ENCODE data around the gene PLCB2.

The PLCB2 gene

DNA sequence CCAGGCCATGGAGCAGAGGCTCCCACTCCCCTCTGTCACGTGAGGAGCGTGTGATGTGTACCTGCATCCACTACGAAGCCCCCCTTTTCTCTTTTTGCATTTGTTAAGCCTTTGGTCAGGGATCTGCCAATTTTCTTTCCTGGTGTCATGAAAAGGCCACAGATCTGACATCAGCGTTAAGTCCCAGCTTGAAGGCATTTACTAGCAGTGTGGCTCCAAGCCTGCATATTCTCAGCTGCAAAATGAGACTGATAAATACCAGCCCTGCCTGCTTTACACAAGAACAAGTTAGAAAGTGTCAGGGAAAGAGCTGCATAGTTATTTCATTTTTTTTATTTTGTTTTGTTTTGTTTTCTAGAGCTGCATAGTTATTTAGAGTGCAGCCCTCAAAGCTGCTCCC lies 22.6 kb downstream of the PLCB2 start:
- no peak overlapping the region for H3K4me3 ChIP-seq (ENCODE audit: low read length)
- DNase-seq (ENCODE audit: low read depth): peak; percentile 41
- TF ChIP-seq, protein P1, sequence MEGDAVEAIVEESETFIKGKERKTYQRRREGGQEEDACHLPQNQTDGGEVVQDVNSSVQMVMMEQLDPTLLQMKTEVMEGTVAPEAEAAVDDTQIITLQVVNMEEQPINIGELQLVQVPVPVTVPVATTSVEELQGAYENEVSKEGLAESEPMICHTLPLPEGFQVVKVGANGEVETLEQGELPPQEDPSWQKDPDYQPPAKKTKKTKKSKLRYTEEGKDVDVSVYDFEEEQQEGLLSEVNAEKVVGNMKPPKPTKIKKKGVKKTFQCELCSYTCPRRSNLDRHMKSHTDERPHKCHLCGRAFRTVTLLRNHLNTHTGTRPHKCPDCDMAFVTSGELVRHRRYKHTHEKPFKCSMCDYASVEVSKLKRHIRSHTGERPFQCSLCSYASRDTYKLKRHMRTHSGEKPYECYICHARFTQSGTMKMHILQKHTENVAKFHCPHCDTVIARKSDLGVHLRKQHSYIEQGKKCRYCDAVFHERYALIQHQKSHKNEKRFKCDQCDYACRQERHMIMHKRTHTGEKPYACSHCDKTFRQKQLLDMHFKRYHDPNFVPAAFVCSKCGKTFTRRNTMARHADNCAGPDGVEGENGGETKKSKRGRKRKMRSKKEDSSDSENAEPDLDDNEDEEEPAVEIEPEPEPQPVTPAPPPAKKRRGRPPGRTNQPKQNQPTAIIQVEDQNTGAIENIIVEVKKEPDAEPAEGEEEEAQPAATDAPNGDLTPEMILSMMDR (conservative IDR thresholded peaks at IDR 0.05; ENCODE audit: low read depth, low read length): no peak

DNA sequence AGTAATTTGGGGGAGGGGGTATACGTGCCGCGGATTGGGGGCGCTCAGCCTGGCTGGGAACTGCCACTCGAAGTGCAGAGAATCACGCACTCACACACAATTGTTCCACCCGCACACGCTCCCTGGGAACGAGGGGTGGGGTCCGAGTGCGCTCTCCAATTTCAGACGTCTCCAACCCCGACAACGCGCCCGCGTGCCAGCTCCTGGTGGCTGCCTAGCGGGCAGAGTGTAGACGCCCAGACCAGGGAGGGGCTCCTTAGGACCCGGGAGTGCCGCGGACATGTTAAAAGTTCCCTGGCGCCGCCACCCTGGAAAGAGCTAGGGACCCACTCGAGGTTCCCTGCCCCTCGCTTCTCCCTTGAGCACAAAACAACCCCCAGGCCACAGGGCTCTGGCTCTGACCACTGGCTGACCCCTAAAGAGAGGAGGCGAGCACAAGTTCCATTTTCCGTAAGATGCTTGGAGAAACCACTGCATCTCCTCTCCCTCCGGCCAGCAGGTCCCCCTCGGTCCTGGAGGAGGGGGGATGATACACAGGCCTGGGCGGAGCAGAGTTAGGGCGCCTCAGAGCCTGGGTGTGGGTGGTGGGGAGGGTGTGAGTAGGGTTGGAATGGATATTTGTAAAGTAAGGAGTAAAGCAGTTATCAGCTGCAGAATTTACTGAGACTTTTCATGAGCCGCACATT lies 24.0 kb downstream of the PLCB2 start:
- DNase-seq (ENCODE audit: low read depth): no peak
- H3K4me3 ChIP-seq (ENCODE audit: low read length): no peak overlapping the region
- TF ChIP-seq, protein P1 (conservative IDR thresholded peaks at IDR 0.05; ENCODE audit: low read depth, low read length): no peak

DNA sequence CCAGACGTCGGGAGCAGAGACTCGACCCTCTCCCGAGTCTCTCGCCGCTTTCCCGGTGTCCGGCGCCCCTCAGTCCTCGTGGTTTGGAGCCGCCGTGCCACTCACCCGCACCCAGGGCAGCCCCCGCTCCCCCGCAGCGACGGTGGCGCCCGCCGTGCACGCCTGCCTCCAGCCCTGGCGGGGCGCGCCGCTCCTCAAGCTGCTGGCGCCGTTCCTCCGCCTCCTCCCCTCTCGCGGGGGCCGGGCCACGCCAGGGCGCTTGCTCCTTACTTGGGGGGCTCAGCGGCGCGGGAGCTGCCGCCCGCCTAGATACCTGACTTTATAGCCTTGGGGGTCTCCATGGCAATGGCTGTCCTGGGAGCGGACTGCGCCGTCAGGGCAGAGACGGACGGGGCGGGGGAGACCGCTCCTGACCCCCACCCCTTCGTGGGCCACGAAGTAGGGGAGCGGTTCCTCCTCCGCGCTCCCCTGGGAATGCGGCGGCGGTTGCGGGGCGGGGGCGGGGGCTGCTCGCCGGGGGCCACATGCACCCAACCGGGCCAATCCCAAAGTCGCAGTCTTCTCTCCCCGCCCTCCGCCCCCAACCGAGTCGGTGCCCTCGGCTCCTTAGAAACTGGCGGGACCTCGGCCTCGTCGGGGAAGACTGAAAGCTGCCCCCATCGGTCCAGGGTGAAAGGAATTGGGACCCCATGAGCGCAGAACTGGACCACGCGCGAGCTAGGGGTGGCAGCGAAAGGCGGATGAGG lies 24.7 kb downstream of the PLCB2 start, which contains the start of gene ANKRD63:
ANKRD63 (minus strand) TSS at position 196 of the 746 bp plus-strand sequence. CDS start 478 bp downstream, outside the sequence.
- TF ChIP-seq, protein P1 (conservative IDR thresholded peaks at IDR 0.05; ENCODE audit: low read depth, low read length): no peak
- peak within 1 kb of the TSS; percentile 22 for H3K4me3 ChIP-seq (ENCODE audit: low read length)
- DNase-seq (ENCODE audit: low read depth): no peak

DNA sequence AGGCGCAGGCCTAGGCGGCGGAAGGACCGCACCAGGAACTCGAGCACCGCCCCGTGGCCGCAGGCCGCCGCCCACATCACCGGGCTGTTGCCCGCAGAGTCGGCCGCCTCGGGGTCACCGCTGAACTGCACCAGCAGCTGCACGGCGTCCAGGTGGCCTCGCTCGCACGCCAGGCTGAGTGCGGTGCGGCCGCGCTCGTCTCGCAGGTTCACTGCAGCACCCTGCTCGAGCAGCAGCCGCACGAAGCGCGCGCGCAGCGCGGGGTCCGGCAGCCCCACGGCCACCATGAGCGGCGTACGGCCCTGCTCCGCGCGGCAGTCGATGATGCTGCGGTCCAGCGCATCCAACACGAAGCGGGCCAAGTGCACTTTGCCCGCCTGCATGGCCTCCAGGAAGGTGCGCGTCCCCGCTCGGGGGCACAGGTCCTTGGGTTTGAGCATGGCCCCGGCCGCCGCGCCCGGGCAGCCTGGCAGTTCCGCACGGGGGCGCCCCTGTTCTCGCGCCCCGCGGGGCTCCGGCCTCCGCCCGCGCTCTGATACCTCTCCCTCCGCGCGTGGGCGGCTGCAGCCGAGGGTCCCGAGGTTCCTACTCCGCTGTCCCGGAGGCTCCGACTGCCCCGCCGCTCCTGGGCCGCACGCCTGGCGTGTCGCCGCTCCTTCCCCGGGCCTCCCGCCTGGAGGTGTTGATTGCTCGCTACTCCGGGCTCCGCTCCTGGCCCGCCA lies 25.4 kb downstream of the PLCB2 start:
- TF ChIP-seq, protein P1 (conservative IDR thresholded peaks at IDR 0.05; ENCODE audit: low read depth, low read length): peak; percentile 44
- no peak for DNase-seq (ENCODE audit: low read depth)
- peak overlapping the region; percentile 22 for H3K4me3 ChIP-seq (ENCODE audit: low read length)

DNA sequence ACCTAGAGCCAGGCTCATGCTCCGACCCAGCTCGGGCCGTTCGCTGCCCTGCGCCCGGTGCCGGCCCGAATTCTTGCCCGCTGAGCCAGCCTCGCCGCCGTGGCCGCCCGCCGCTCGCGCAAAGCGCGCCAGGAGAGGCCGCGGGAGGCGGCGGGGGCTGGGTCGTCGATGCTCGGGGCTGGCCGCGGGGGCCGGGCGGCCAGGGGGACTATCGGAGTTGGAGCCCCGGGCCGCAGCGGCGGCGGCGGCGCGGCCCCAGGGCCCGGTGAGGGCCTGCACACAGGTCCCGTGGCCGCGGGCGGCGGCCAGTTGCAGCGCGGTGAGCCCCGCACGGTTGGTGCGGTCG lies 26.0 kb downstream of the PLCB2 start:
- DNase-seq (ENCODE audit: low read depth): no peak
- TF ChIP-seq, protein P1 (conservative IDR thresholded peaks at IDR 0.05; ENCODE audit: low read depth, low read length): no peak
- no peak overlapping the region for H3K4me3 ChIP-seq (ENCODE audit: low read length)

DNA sequence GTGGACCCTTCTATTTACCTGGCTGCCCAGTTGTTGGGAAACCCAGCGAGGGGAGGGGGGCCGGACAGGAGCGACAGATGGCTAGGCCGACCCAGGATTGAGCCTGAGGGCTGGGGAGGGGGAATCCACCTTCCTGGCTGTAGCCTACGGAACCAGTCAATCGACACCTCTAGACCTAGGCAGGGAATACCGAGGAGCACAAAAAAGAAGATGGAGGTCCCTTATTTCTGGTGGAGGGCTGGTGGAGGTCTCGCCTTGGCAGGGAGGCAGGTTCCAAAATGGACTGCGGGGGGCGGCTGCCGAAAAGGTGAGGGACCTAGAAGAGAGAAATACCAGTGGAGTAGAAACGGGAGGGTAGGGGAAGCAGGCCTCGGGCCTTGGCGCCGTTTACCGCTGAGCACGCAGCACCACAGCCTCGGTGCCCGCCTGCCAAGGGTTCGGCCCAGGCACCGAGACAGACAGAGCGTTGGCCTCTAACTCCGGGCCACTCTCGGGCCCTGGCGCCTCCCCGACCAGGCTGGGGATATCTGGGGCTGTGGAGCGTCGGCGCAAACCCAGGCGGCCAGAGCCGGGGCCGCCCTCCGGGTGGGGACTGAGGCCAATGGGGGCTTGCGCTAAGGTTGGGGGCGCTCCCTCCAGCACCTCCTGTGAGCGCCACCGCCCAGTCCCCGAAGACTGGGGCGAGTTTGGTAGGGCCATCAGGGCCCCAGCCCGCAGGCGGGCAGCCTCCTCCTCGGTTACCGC lies 26.5 kb downstream of the PLCB2 start:
- H3K4me3 ChIP-seq (ENCODE audit: low read length): no peak overlapping the region
- DNase-seq (ENCODE audit: low read depth): no peak
- TF ChIP-seq, protein P1 (conservative IDR thresholded peaks at IDR 0.05; ENCODE audit: low read depth, low read length): no peak
